WTC11 (cell line): ENCODE data around the gene TIMM13. TPM values are rescaled to one million over a fixed set of nuclear protein-coding genes. Genes with fewer than 3 reads are reported as not detected.

Source experiments
- ATAC-seq: fragments of 200-7000 bp; cut with Tn5 transposase; 2 replicates; pipeline ENCODE4 v1.10.0; 2021; ENCODE audit warnings: mild to moderate bottlenecking, moderate library complexity
- CTCF ChIA-PET: fragments of 300-600 bp; sonication (Branson Sonifier 250); formaldehyde crosslinking; loops from one replicate; lab custom pipeline; 2021; ENCODE audit warnings: antibody characterized with exemption; lab: Charles Lee
- POLR2A ChIA-PET: fragments of 350-600 bp; sonication (Branson Sonifier 250); formaldehyde crosslinking; loops from one replicate; lab custom pipeline; 2021; ENCODE audit warnings: antibody characterized with exemption; lab: Charles Lee
- DNase-seq: peaks from one replicate; pipeline ENCODE4 v3.0.0; 2021; ENCODE audit warnings: low spot score
- H3K27ac Mint-ChIP-seq: 2 replicates; pipeline ENCODE4 v1.8.0; 2021; ENCODE audit warnings: mixed read lengths
- H3K27me3 Mint-ChIP-seq: 2 replicates; pipeline ENCODE4 v1.8.0; 2021; ENCODE audit warnings: low read depth, mild to moderate bottlenecking, moderate library complexity, mixed read lengths
- H3K36me3 Mint-ChIP-seq: 2 replicates; pipeline ENCODE4 v1.8.0; 2021; ENCODE audit warnings: mixed read lengths
- H3K4me1 Mint-ChIP-seq: 2 replicates; pipeline ENCODE4 v1.8.0; 2022; ENCODE audit warnings: mixed read lengths
- H3K4me3 Mint-ChIP-seq: 2 replicates; pipeline ENCODE4 v1.8.0; 2021; ENCODE audit warnings: mild to moderate bottlenecking, moderate library complexity, mixed read lengths
- H3K9me3 Mint-ChIP-seq: 2 replicates; pipeline ENCODE4 v1.8.0; 2021; ENCODE audit warnings: mixed read lengths
- AFF4 ChIP-seq: sonication (generic); formaldehyde crosslinking; IDR thresholded peaks from 2 replicates; pipeline ENCODE4 v1.8.1; 2023; ENCODE audit warnings: mild to moderate bottlenecking, missing genetic modification reagents, borderline replicate concordance
- ATF2 ChIP-seq: sonication (generic); formaldehyde crosslinking; IDR thresholded peaks from 2 replicates; pipeline ENCODE4 v1.8.1; 2022; ENCODE audit warnings: low read depth, missing genetic modification reagents, borderline replicate concordance
- ATF3 ChIP-seq: sonication (generic); formaldehyde crosslinking; conservative IDR thresholded peaks from 2 replicates; pipeline ENCODE4 v1.8.1; 2022; ENCODE audit warnings: mild to moderate bottlenecking, missing genetic modification reagents
- CDX4 ChIP-seq: fragments of 250-450 bp; sonication (Bioruptor Pico); IDR thresholded peaks from 2 replicates; pipeline ENCODE4 v1.9.0; 2021; ENCODE audit warnings: moderate library complexity, mild to moderate bottlenecking, inconsistent platforms, borderline replicate concordance
- E2F5 ChIP-seq: sonication (generic); formaldehyde crosslinking; IDR thresholded peaks from 2 replicates; pipeline ENCODE4 v1.8.1; 2022; ENCODE audit warnings: mild to moderate bottlenecking, moderate library complexity, missing genetic modification reagents
- ELF4 ChIP-seq: sonication (generic); formaldehyde crosslinking; IDR thresholded peaks from 2 replicates; pipeline ENCODE4 v1.8.1; 2022; ENCODE audit warnings: low read depth, mild to moderate bottlenecking, moderate library complexity, missing genetic modification reagents
- EMX1 ChIP-seq: fragments of 250-450 bp; sonication (Bioruptor Pico); IDR thresholded peaks from 2 replicates; pipeline ENCODE4 v1.8.0; 2021; ENCODE audit warnings: mild to moderate bottlenecking
- FOXJ3 ChIP-seq: sonication (generic); formaldehyde crosslinking; IDR thresholded peaks from 2 replicates; pipeline ENCODE4 v1.9.0; 2021; ENCODE audit warnings: missing genetic modification reagents, mild to moderate bottlenecking, borderline replicate concordance
- GABPB1 ChIP-seq: sonication (generic); formaldehyde crosslinking; IDR thresholded peaks from 2 replicates; pipeline ENCODE4 v1.8.1; 2023; ENCODE audit warnings: mild to moderate bottlenecking, missing genetic modification reagents
- HMGXB4 ChIP-seq: sonication (generic); formaldehyde crosslinking; IDR thresholded peaks from 2 replicates; pipeline ENCODE4 v1.8.1; 2023; ENCODE audit warnings: mild to moderate bottlenecking, moderate library complexity, missing genetic modification reagents
- MXD4 ChIP-seq: fragments of 250-450 bp; sonication (Bioruptor Pico); IDR thresholded peaks from 2 replicates; pipeline ENCODE4 v1.8.0; 2021; ENCODE audit warnings: mild to moderate bottlenecking, moderate library complexity, borderline replicate concordance
- MYBL2 ChIP-seq: sonication (generic); formaldehyde crosslinking; IDR thresholded peaks from 2 replicates; pipeline ENCODE4 v1.8.1; 2023; ENCODE audit warnings: mild to moderate bottlenecking, moderate library complexity, missing genetic modification reagents
- NFATC4 ChIP-seq: fragments of 250-450 bp; sonication (Bioruptor Pico); IDR thresholded peaks from 2 replicates; pipeline ENCODE4 v1.9.0; 2021; ENCODE audit warnings: mild to moderate bottlenecking
- NR2C2 ChIP-seq: sonication (generic); formaldehyde crosslinking; IDR thresholded peaks from 2 replicates; pipeline ENCODE4 v1.8.0; 2022; ENCODE audit warnings: mild to moderate bottlenecking, missing genetic modification reagents
- PRRX2 ChIP-seq: fragments of 250-450 bp; sonication (Bioruptor Pico); IDR thresholded peaks from 2 replicates; pipeline ENCODE4 v1.8.0; 2021; ENCODE audit warnings: mild to moderate bottlenecking
- SMAD3 ChIP-seq: sonication (generic); formaldehyde crosslinking; IDR thresholded peaks from 2 replicates; pipeline ENCODE4 v1.8.0; 2022; ENCODE audit warnings: missing genetic modification reagents, mild to moderate bottlenecking, borderline replicate concordance
- SP1 ChIP-seq: sonication (generic); formaldehyde crosslinking; conservative IDR thresholded peaks from 2 replicates; pipeline ENCODE4 v1.8.1; 2022; ENCODE audit warnings: missing genetic modification reagents
- STAT6 ChIP-seq: sonication (generic); formaldehyde crosslinking; conservative IDR thresholded peaks from 2 replicates; pipeline ENCODE4 v1.8.1; 2023; ENCODE audit warnings: mild to moderate bottlenecking, low read depth, missing genetic modification reagents, moderate library complexity
- TEAD1 ChIP-seq: sonication (generic); formaldehyde crosslinking; IDR thresholded peaks from 2 replicates; pipeline ENCODE4 v1.8.0; 2022; ENCODE audit warnings: mild to moderate bottlenecking, missing genetic modification reagents
- TP53 ChIP-seq: sonication (generic); formaldehyde crosslinking; IDR thresholded peaks from 2 replicates; pipeline ENCODE4 v1.8.1; 2023; ENCODE audit warnings: mild to moderate bottlenecking, missing genetic modification reagents
- ZBTB21 ChIP-seq: sonication (generic); formaldehyde crosslinking; IDR thresholded peaks from 2 replicates; pipeline ENCODE4 v1.8.1; 2023; ENCODE audit warnings: mild to moderate bottlenecking, missing genetic modification reagents, borderline replicate concordance
- ZNF121 ChIP-seq: sonication (generic); formaldehyde crosslinking; IDR thresholded peaks from 2 replicates; pipeline ENCODE4 v1.8.0; 2023; ENCODE audit warnings: missing genetic modification reagents
- ZNF219 ChIP-seq: sonication (generic); formaldehyde crosslinking; IDR thresholded peaks from 2 replicates; pipeline ENCODE4 v1.8.0; 2023; ENCODE audit warnings: missing genetic modification reagents, mild to moderate bottlenecking, borderline replicate concordance
- ZNF263 ChIP-seq: sonication (generic); formaldehyde crosslinking; IDR thresholded peaks from 2 replicates; pipeline ENCODE4 v1.8.1; 2022; ENCODE audit warnings: low read depth, mild to moderate bottlenecking, moderate library complexity, missing genetic modification reagents
- ZNF416 ChIP-seq: fragments of 250-450 bp; sonication (Bioruptor Pico); IDR thresholded peaks from 2 replicates; pipeline ENCODE4 v1.9.0; 2021; ENCODE audit warnings: mild to moderate bottlenecking, inconsistent platforms
- ZNF423 ChIP-seq: fragments of 250-450 bp; sonication (Bioruptor Pico); IDR thresholded peaks from 2 replicates; pipeline ENCODE4 v2.1.2; 2022; ENCODE audit warnings: mild to moderate bottlenecking, moderate library complexity
- ZNF671 ChIP-seq: fragments of 250-450 bp; sonication (Bioruptor Pico); IDR thresholded peaks from 2 replicates; pipeline ENCODE4 v1.8.0; 2021; ENCODE audit warnings: mild to moderate bottlenecking
- total RNA-seq: library from RNA; stranded (reverse); gene quantifications from 3 replicates; pipeline ENCODE4 v1.2.3, GENCODE V29; 2021

The TIMM13 gene
- total RNA-seq, 1 experiment from 2014 or later, result 342 TPM

GRCh38 chr19:2451741-2452140, 24.4 kb upstream of the TIMM13 start:
- Mint-ChIP-seq H3K4me1 (peaks cover 17% of the 10 kb centered on the region), H3K4me3 (no peak overlapping the region), H3K9me3 (no peaks in the 10 kb centered on the region), H3K36me3 (no peaks in the 10 kb centered on the region), H3K27me3 (no peaks in the 10 kb centered on the region), H3K27ac (no peak overlapping the region)
- DNase-seq (no peak), ATAC-seq (no peak)
- CTCF ChIA-PET, result no interaction called here
- TF ChIP-seq GABPB1 (CRISPR knock-in tag) (no peak), ATF2 (no peak), PRRX2 (no peak), NR2C2 (CRISPR knock-in tag) (no peak), ZNF219 (CRISPR knock-in tag) (no peak), NFATC4 (CRISPR knock-in tag) (no peak), SMAD3 (no peak), EMX1 (CRISPR knock-in tag) (no peak), AFF4 (CRISPR knock-in tag) (no peak), SP1 (CRISPR knock-in tag) (no peak), ZNF263 (CRISPR knock-in tag) (no peak), CDX4 (CRISPR knock-in tag) (no peak)
- POLR2A ChIA-PET, result no interaction called here

GRCh38 chr19:2451138-2451537, 23.8 kb upstream of the TIMM13 start:
- no peak for DNase-seq
- Mint-ChIP-seq H3K27ac (no peak overlapping the region), H3K36me3 (no peaks in the 10 kb centered on the region), H3K9me3 (no peaks in the 10 kb centered on the region), H3K4me3 (no peak overlapping the region), H3K27me3 (no peaks in the 10 kb centered on the region), H3K4me1 (peaks cover 22% of the 10 kb centered on the region)
- CTCF ChIA-PET, result no interaction called here
- POLR2A ChIA-PET, result no interaction called here
- no peak for ATAC-seq
- TF ChIP-seq ZNF416 (no peak), HMGXB4 (CRISPR knock-in tag) (no peak), STAT6 (CRISPR knock-in tag) (no peak), ZBTB21 (no peak), ZNF423 (no peak), MXD4 (no peak), MYBL2 (no peak), TP53 (CRISPR knock-in tag) (no peak), TEAD1 (CRISPR knock-in tag) (no peak), ZNF121 (CRISPR knock-in tag) (no peak), E2F5 (CRISPR knock-in tag) (no peak), ZNF671 (no peak), PRRX2 (no peak), NR2C2 (CRISPR knock-in tag) (no peak), FOXJ3 (no peak), ATF3 (no peak), ELF4 (CRISPR knock-in tag) (no peak)
